Measurements from ENCODE around the gene PRRC1.

PRRC1 gene

GRCh38 chr5:127582773-127583370 lies 65.4 kb downstream of the PRRC1 start:
- DNase-seq, result no peak

DNA sequence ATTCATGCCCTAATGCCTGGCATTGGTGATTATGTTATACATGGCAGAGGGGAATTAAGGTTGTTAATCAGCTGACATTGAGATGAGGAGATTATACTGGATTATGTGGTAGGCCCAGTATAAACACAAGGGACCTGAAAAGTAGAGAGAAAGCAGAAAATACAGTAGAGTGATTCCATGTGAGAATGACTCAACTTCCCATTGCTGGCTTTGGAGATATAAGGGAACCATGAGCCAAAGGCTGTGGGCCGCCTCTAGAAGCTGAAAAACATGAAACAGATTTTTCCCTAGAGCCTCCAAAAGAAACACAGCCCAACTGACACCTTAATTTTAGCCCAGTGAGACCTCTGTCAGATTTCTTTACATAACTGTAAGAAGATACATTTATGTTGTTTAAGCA lies 66.4 kb downstream of the PRRC1 start:
- no peak for DNase-seq

GRCh38 chr5:127585661-127586060 lies 68.2 kb downstream of the PRRC1 start:
- DNase-seq, result no peak

DNA sequence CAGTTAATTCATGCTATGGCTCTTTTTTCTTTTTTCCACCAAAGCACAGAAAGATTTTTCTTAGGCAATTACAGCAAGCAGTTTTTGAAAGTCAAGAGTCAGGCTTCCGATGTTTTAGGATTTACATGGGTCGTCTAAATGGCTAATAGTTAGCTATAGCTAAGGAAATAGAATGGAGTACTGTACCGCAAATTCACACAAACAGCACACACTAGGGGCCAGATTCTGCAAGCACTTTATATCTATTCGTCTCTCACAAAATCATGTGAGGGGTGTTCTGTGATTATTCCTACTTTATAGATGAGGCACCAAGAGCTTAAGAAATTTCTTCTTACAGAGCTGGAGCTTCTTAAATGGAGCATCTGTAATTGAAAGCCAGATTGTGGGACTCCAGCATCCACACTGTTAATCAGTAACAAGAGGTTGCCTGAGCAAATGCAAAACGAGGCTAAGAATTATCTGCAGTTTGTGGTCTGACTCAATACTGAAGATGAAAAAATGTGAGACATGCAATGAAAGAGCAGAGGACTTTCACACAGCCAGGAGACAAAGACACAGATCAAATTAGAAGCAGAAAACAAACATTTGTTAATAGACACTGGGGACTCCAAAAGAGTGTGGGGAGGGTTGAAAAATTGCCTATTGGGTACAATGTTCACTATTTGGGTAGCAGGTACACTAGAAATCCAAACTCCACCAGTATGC lies 68.8 kb downstream of the PRRC1 start:
- DNase-seq, result no peak

DNA sequence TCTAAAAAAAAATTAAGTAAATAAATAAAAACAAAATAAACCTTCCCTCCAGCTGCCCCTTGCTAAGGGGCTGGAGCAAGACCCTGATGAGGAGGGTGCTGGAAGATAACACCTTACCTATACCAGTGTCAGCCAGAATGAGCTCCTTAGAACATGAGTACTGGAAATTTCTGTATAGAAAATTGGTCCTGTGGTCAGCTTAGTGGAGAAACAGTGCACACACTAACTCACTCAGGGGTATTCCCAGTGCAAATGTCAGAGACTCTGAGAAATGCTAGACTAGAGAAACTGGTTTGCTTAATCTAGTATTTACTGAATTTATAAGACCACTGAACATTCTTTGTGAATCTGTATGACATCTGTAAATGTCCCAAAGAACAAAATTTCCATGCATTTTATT lies 69.4 kb downstream of the PRRC1 start:
- no peak for DNase-seq

DNA sequence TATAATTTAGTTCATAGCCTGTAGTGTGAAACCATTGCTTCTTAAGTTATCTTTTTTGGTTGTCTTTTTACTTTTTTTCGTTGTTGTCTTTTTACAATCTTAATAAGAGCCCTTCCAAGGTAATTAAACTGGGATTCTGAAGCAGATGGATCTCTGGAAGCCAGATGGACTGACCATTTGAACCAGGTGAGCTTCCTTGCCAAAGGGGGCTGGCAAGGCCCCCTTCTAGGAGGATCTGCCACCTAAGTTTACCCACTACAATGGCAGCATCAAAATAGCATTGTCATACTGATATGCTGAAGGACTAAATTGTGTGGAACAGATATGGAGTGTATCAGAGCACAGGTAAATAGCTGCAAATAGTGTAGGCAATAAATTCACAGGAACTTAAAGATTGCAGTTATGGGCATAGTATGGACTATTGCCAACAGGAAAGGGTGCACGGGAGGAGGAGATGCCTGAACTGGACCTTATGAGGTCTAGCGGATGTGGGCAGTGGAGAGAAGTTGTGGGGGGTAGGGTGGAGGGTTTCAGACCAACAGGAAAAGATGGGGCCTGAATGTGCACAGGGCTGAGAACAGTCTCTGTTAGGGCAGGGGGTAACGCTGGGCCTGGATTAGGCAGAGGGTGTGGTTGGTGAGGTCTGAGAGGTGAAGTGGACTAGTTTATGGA lies 69.9 kb downstream of the PRRC1 start:
- no peak for DNase-seq

DNA sequence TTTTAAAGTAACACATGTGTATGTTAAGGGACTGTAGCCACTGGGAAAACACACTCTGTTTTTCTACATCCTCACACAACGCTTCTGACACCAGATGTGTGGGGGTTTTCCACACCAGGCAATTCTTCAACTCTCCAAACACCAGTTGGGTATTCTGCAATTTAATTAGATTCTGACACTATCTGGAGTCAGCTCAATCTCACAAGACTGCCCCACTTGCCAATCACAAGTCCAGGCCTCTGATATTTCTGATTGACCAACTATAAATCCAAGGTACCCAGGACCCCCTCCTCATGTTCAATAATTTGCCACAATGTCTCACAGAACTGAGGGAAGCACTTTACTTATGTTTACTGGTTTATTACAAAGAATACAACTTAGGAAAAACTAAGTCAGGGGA lies 70.9 kb downstream of the PRRC1 start:
- DNase-seq, result no peak

GRCh38 chr5:127589309-127590030 lies 72.0 kb downstream of the PRRC1 start:
- DNase-seq, result no peak

- no peak for DNase-seq
Observed at GRCh38 chr5:127590156-127590722, 72.8 kb downstream of the PRRC1 start.

GRCh38 chr5:127595484-127596368 lies 78.3 kb downstream of the PRRC1 start:
- DNase-seq, result no peak

GRCh38 chr5:127596501-127596900 lies 79.1 kb downstream of the PRRC1 start:
- DNase-seq, result no peak

- no peak for DNase-seq
Observed at GRCh38 chr5:127599320-127599719, 81.9 kb downstream of the PRRC1 start.

- DNase-seq, result no peak
Observed at GRCh38 chr5:127599847-127600246, 82.4 kb downstream of the PRRC1 start.

DNA sequence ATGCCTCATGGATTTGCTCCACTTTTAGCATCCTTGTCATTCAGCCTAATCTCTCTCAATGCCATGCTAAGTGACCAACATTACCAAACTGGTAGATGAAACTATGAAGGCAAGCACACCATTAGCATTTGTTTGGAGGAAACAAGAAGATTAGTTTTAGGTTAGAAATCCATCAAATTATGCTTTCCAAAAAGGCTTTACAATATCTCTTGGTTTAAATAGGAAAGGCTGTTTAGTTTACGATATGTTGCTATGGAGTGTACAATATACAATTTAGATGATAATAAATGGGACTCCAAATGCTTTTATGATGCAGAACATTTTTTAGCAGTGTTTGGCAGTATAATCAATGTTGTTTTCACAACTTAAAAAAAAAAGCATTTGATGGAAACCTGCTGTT lies 83.7 kb downstream of the PRRC1 start:
- no peak for DNase-seq

- no peak for DNase-seq
Observed at GRCh38 chr5:127601601-127602000, 84.2 kb downstream of the PRRC1 start.

DNA sequence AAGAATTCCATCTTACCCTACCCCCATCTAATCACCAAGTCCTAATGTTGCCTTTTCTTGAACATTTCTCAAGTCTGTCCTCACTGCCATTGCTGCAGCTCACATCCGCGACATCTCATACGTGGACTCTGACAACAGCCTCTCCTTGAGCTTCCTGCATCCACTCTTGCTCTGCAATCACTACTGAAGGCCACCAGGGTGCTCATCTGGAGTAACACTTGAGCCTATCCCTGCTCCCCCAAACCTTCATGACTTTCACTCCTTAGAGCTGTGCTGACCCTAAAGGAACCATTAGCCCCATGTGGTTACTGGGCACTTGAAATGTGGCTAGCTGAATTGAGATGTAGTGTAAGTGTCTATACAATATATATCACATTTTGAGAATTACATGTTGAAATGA lies 85.0 kb downstream of the PRRC1 start:
- no peak for DNase-seq

GRCh38 chr5:127602896-127603844 lies 85.7 kb downstream of the PRRC1 start:
- DNase-seq, result no peak

Measured in activated CD4-positive, alpha-beta T cell treated with anti-CD3 and anti-CD28 coated beads for 48 hours (primary cell).